Activated T-helper 9 cell treated with anti-CD3 and anti-CD28 coated beads, Interleukin-2, amount 50 U/mL, for 16 hours (primary cell): ENCODE data around the gene RPP30.

ENCODE experiments used
- DNase-seq: peaks from one replicate; pipeline ENCODE4 v3.0.0-alpha.2; 2020; ENCODE audit warnings: low read depth

RPP30 gene

DNA sequence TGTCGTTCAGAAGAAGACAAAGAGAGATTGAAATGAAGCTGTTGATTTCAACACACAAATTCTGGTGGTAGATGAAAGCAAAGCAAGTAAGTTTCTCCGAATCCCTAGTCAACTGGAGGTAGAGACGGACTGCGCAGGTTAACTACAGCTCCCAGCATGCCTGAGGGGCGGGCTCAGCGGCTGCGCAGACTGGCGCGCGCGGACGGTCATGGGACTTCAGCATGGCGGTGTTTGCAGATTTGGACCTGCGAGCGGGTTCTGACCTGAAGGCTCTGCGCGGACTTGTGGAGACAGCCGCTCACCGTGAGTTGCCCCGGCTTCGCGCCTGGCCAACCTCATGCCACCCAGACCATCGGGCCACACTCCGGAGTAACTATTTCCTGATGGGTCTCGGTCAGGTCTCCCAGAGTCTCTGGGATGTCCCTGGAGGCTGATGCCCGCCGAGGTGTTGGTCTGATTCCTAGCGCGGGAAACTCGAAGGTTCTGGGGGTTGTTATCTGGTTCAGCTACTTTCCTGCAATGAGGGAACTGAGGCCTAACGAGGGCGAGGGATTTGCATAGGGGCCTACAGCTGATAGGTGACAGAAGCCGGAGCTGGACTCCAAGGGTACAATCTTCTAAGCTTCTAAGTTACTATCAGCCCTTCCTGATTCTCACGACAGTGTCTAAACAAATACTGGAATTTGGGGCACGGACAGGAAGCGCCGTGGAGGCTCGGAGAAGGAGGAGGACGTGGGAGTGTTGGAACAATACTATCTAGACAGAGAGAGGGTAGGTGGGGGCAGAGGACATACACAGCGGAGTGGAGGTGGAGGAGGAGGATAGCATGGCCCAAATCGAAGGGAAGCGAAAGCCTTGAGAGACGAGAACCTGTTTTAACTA lies at the start of gene RPP30:
TSS of gene RPP30 (plus strand) at position 209 of the 882 bp plus-strand sequence. CDS start at position 222, 13 bp downstream.
- DNase-seq, result peak; percentile 75

DNA sequence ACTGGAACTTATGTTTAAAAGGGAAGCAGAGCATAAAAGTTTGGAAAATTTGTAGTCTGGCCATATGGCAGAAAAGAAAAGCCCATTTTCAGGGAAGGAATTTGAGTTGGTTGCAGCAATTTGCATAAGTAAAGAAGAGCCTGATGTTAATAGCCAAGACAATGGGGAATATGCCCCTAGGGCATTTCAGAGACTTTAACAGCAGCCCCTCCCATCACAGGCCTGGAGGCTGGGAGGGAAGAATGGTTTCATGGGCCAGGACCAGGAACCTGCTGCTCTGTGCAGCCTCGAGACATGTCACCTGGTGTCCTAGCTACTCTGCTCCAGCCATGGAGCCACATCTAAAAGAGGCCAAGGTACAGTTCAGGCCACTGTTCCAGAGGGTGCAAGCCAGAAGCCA lies 49.3 kb upstream of the RPP30 start:
- DNase-seq, result no peak

- DNase-seq, result no peak
Measured at GRCh38 chr10:90832111-90832510, 39.7 kb upstream of the RPP30 start.

GRCh38 chr10:90834326-90834725 lies 37.4 kb upstream of the RPP30 start:
- no peak for DNase-seq

DNA sequence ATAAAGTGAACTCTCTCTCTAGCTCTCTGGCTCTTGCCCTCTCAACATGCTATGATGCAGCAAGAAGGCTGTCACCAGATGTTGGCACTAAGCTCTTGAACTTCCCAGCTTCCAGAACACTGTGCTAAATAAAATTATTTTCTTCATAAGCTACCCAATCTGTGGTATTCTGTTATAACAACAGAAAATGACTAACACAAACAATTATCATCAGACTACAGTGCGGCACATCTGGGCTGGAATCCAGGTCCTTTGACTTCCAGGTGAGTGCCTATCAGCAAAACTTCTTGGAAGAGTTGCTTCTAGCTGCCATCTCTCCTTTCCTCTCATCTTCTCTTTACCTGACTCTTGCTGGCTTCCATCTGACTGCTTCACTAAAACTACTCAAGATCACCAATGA lies 34.3 kb upstream of the RPP30 start:
- no peak for DNase-seq

DNA sequence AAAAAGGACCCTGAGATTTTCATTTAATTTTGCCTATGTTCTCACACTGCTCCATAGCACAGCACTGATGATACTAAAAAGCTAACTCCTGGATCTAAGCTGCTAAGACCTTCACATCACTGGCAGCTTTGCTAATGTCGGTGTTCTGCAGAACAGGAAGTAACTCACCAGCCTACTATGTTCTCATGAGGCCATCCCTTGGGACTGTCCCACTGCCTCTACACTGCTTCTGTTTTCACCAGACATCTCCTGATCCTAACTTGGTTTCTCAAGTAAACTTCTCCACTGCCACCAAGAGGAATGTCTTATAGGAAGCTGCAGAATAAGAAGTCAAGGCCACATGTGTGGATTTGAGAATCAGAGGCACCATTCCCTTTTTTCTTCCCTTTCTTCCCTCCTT lies 29.0 kb upstream of the RPP30 start:
- no peak for DNase-seq

DNA sequence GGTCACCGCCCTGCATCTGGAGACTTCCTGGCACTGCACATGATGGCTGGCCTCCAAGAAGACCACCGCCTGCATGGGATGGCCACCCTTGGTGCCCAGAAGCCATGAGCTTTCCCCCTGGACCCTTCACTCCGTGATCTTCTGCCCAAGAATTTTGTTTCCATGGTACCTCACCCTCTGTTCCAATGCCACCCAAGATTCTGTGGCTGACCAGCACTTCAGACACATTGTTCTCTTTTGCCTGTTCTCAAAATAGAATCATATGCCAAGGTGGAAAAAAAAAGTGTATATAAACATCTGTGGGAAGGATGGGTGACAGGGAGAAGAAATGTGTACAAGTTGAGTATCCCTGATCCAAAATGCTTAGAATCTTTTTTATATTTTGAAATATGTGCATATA lies 26.0 kb upstream of the RPP30 start:
- no peak for DNase-seq

- no peak for DNase-seq
Measured at GRCh38 chr10:90846746-90847145, 25.0 kb upstream of the RPP30 start.

GRCh38 chr10:90847436-90847835 lies 24.3 kb upstream of the RPP30 start:
- no peak for DNase-seq

- no peak for DNase-seq
Measured at GRCh38 chr10:90849956-90850749, 21.6 kb upstream of the RPP30 start.

DNA sequence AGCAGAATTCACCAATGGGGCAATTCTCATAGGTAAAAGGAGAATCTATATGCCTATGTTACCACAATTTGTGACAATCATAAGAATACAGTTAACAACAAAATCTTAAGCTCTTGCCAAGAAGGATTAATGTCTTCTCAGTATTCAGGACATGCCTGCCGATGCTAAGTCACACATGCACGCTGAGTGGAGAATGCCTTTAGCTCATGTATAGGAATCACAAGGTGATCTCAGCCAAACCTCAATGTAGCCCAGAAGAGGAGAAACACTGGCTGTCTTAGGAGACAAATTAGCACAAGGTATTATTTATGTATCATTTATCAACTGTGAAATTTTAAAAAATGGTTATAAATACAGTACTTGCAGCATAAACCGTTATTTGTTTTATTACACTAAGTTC lies 16.6 kb upstream of the RPP30 start:
- no peak for DNase-seq

- DNase-seq, result no peak
Measured at GRCh38 chr10:90856261-90856660, 15.5 kb upstream of the RPP30 start.

DNA sequence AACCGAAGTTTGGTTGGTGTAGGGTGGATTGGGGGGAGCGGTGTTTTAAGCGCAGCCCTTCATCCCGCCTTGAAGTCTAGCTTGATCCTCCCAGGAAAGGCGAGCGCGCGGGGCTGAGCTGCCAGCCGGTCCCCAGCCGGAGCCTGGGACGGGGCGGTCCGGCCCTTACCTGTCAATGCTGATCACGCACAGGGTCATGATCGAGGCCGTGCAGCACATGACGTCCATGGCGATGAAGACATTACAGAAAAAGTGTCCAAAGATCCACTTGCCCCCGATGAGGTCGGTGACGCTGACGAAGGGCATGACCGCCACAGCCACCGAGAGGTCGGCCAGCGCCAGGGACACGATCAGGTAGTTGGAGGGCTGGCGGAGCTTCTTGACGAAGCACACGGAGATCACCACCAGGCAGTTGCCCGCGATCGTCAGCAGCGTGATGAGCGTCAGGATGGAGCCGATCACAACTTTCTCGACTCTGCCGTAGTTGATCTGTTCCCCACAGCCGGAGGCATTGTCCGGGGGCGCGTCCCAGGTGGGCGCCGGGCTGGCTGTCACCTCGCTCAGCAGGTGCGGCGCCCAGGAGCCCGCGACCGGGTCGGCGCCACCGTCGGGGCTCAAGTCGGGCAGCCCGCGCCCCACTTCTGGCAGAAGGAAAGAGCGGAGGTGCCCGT lies 14.7 kb upstream of the RPP30 start:
- no peak for DNase-seq

- peak; percentile 48 for DNase-seq
Measured at GRCh38 chr10:90857635-90858460, 13.9 kb upstream of the RPP30 start, which contains the start of gene HTR7. HTR7 (minus strand) TSS chr10:90858039; CDS start chr10:90857671, 368 bp downstream.

DNA sequence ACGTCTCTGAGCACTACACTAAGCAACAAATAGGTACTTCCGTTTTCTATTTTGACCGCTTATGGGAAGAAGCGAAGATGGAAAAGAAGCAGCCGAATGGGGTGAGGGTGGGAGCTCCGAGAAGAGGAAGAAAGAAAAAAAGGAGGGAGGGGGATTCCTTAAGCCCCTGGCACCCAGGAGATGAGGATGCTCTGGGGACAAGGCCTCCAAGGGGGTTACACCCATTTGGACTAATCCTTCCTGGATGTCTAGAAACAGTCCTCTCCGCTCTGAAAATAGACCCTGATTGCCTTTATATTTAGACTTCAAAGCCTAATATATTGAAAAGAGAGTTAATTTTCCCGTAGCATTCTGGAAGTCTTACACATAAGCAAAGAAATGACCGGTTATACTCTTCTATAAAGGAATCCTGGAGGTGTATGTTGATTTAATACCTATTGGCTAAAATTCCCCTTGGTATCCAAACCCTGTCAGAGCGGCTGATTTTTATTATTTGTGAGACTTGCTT lies 13.3 kb upstream of the RPP30 start:
- DNase-seq, result no peak

GRCh38 chr10:90859321-90859751 lies 12.4 kb upstream of the RPP30 start:
- no peak for DNase-seq

DNA sequence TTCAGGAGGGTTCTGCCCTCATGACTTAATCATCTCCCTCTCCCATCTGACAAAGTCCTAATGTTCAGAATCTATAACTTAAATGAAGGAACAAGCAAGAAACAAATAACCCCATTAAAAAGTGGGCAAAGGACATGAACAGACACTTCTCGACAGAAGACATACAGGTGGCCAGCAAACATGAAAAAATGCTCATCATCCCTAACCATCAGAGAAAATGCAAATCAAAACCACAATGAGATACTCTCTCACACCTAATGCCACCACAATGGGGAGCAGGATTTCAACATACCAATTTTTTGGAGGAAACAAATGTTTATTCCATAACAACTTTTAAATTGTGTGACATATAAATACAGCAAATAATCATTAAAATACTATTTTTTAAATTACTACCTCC lies 11.0 kb upstream of the RPP30 start:
- no peak for DNase-seq

DNA sequence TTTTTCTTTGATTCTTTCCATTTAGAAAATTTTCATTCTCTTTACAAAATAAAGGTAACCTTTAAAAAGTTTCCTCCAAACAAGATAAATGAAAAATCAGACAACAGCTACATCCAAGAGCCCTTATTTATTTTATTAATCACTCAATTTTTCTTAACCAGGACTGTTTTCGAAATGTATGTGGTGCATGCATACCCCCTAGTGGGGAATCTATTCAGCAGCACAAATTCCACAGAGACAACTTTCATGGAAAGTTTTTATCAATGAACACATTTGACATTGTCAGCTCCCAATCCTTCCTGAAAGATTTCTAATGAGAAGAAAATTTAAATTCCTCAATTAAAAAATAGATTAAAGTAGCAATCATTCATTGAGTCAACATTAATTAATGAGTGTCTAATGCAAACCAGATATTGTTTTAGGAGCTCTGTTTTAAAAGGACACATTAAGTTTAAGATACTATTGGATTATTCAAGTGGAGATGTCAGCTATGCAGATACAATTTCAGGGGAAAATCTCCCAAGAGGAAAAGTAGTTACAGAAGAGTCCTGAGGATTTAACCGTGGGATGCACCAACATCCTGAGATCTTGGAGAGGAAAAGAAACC lies 8.8 kb upstream of the RPP30 start:
- no peak for DNase-seq

- DNase-seq, result no peak
Measured at GRCh38 chr10:90865401-90865800, 6.4 kb upstream of the RPP30 start.

- no peak for DNase-seq
Measured at GRCh38 chr10:90866050-90866598, 5.7 kb upstream of the RPP30 start.
